ENCODE data around the gene TPST1. TPM values are rescaled to one million over a fixed set of nuclear protein-coding genes. Genes with fewer than 3 reads are reported as not detected.
"Not testable (repeated sequence)": the region's sequence is repeated elsewhere in the genome, so short reads cannot be mapped to it uniquely, and the experiment has no call there.

Gene TPST1
- total and polyA plus RNA-seq, 2 donors (not counting 1 experiment from before 2014, with no cell fraction given): 81.8 to 151 TPM

- Histone ChIP-seq H4K20me1 (ENCODE audit: control insufficient read depth, extremely low read depth, insufficient read depth, low read length) (no peaks in the 10 kb centered on the region), H3K9me3 (ENCODE audit: control insufficient read depth, insufficient read depth, low read depth, low read length) (no peaks in the 10 kb centered on the region), H3K4me1 (ENCODE audit: control insufficient read depth, extremely low read depth, insufficient read depth, low read length) (peaks cover 9% of the 10 kb centered on the region), H3K27me3 (ENCODE audit: control insufficient read depth, insufficient read depth, low read length) (no peaks in the 10 kb centered on the region), H3K79me2 (ENCODE audit: control insufficient read depth, insufficient read depth, low read length) (no peaks in the 10 kb centered on the region), H3K27ac (ENCODE audit: insufficient read depth, low read length) (no peak overlapping the region), H3K36me3 (ENCODE audit: control insufficient read depth, insufficient read depth, low read length) (no peaks in the 10 kb centered on the region), H3K4me2 (ENCODE audit: extremely low read depth, insufficient read depth, low read length) (no peak overlapping the region), H3K9ac (ENCODE audit: insufficient read depth, low read length) (no peak overlapping the region), H2AFZ (ENCODE audit: low read length) (no peak overlapping the region), H3K4me3 (replicated peaks in 1 of 4; ENCODE audit: control extremely low read depth in 1 of 4, insufficient read depth in 1 of 4, low read depth in 3 of 4, low read length in 4 of 4) (no peak overlapping the region)
- DNase-seq (ENCODE audit: low read depth in 2 of 2): no peak
- TF ChIP-seq EZH2 (IDR thresholded peaks at IDR 0.05; ENCODE audit: low read length, missing control alignments) (no peak), CTCF (conservative IDR thresholded peaks at IDR 0.05 in 1 of 2, IDR thresholded peaks at IDR 0.05 in 1 of 2; ENCODE audit: low read depth in 1 of 2, low read length in 2 of 2) (no peak)
Measured at GRCh38 chr7:66173856-66174255, 31.3 kb upstream of the TPST1 start.

- not testable (repeated sequence) for H3K4me1 ChIP-seq (ENCODE audit: control insufficient read depth, extremely low read depth, insufficient read depth, low read length); H3K9ac ChIP-seq (ENCODE audit: insufficient read depth, low read length); H3K4me2 ChIP-seq (ENCODE audit: extremely low read depth, insufficient read depth, low read length); H3K27ac ChIP-seq (ENCODE audit: insufficient read depth, low read length); H3K4me3 ChIP-seq (replicated peaks in 1 of 4; ENCODE audit: control extremely low read depth in 1 of 4, insufficient read depth in 1 of 4, low read depth in 3 of 4, low read length in 4 of 4); H2AFZ ChIP-seq (ENCODE audit: low read length); H3K27me3 ChIP-seq (ENCODE audit: control insufficient read depth, insufficient read depth, low read length); H3K36me3 ChIP-seq (ENCODE audit: control insufficient read depth, insufficient read depth, low read length); H3K9me3 ChIP-seq (ENCODE audit: control insufficient read depth, insufficient read depth, low read depth, low read length); H4K20me1 ChIP-seq (ENCODE audit: control insufficient read depth, extremely low read depth, insufficient read depth, low read length); H3K79me2 ChIP-seq (ENCODE audit: control insufficient read depth, insufficient read depth, low read length); DNase-seq (ENCODE audit: low read depth in 2 of 2)
Measured at GRCh38 chr7:66175006-66175405, 30.1 kb upstream of the TPST1 start.

- peak in 1 of 2 donors; percentile 16 for DNase-seq (ENCODE audit: low read depth in 2 of 2)
- H3K4me3 ChIP-seq (replicated peaks in 1 of 4; ENCODE audit: control extremely low read depth in 1 of 4, insufficient read depth in 1 of 4, low read depth in 3 of 4, low read length in 4 of 4): no peak overlapping the region
- H2AFZ ChIP-seq (ENCODE audit: low read length): no peak overlapping the region
- H3K4me1 ChIP-seq (ENCODE audit: control insufficient read depth, extremely low read depth, insufficient read depth, low read length): no peaks in the 10 kb centered on the region
- no peaks in the 10 kb centered on the region for H4K20me1 ChIP-seq (ENCODE audit: control insufficient read depth, extremely low read depth, insufficient read depth, low read length)
- no peak overlapping the region for H3K9ac ChIP-seq (ENCODE audit: insufficient read depth, low read length)
- no peaks in the 10 kb centered on the region for H3K27me3 ChIP-seq (ENCODE audit: control insufficient read depth, insufficient read depth, low read length)
- no peaks in the 10 kb centered on the region for H3K9me3 ChIP-seq (ENCODE audit: control insufficient read depth, insufficient read depth, low read depth, low read length)
- H3K27ac ChIP-seq (ENCODE audit: insufficient read depth, low read length): no peak overlapping the region
- no peaks in the 10 kb centered on the region for H3K79me2 ChIP-seq (ENCODE audit: control insufficient read depth, insufficient read depth, low read length)
- TF ChIP-seq EZH2 (IDR thresholded peaks at IDR 0.05; ENCODE audit: low read length, missing control alignments) (no peak), CTCF (conservative IDR thresholded peaks at IDR 0.05 in 1 of 2, IDR thresholded peaks at IDR 0.05 in 1 of 2; ENCODE audit: low read depth in 1 of 2, low read length in 2 of 2) (peak in 1 of 2 donors; percentile 2)
- H3K4me2 ChIP-seq (ENCODE audit: extremely low read depth, insufficient read depth, low read length): no peak overlapping the region
- H3K36me3 ChIP-seq (ENCODE audit: control insufficient read depth, insufficient read depth, low read length): no peaks in the 10 kb centered on the region
Measured at GRCh38 chr7:66176914-66177313, 28.2 kb upstream of the TPST1 start.
